Mucosa of descending colon (tissue), 3 donors: ENCODE data around the gene LYPLA2. TPM values are rescaled to one million over a fixed set of nuclear protein-coding genes. Genes with fewer than 3 reads are reported as not detected.
A peak's percentile ranks its signal among the peaks of the same experiment; 100 is the strongest.
"Not testable (repeated sequence)": the region's sequence is repeated elsewhere in the genome, so short reads cannot be mapped to it uniquely, and the experiment has no call there.

Source experiments
- ATAC-seq: fragments of 200-7000 bp; cut with Tn5 transposase; one replicate; pipeline ENCODE4 v1.9.1; 2020; ENCODE audit warnings: mild to moderate bottlenecking, moderate library complexity
- DNase-seq, 3 donors: peaks; one replicate each; pipeline ENCODE4 v3.0.0-alpha.2; 2020
- H3K36me3 ChIP-seq: fragments of 200-600 bp; one replicate; pipeline ENCODE4 v1.8.0; 2021; ENCODE audit warnings: low read depth, mild to moderate bottlenecking
- H3K4me1 ChIP-seq: fragments of 200-600 bp; one replicate; pipeline ENCODE4 v1.8.0; 2021; ENCODE audit warnings: low read depth, mild to moderate bottlenecking
- H3K4me3 ChIP-seq: fragments of 200-600 bp; one replicate; pipeline ENCODE4 v1.8.0; 2021; ENCODE audit warnings: mild to moderate bottlenecking
- H3K9me3 ChIP-seq: fragments of 200-600 bp; one replicate; pipeline ENCODE4 v1.8.0; 2021; ENCODE audit warnings: mild to moderate bottlenecking
- intact Hi-C, 2 donors: fragments of 100-400 bp; cut with DNase I in 1 of 2; cut with micrococcal nuclease in 1 of 2; formaldehyde crosslinking; loops; one replicate each; pipeline versions ENCODE4 v1.11.0 to v1.11.1; 2022; cut with DNase I, micrococcal nuclease
- total RNA-seq, 3 donors: library from RNA; stranded (reverse); fragmentation: NEBNext Ultra II Directional in 2 of 3; extraction: Animal tissue kit (Norgen Biotek cat#: 25700) in 2 of 3; gene quantifications; one replicate each; pipeline versions ENCODE4 v1.2.1 to v1.2.4, GENCODE V29; 2021 to 2023
- TF ChIP-seq, protein P1 (sequence below): fragments of 200-600 bp; IDR thresholded peaks from one replicate; pipeline ENCODE4 v1.8.0; 2022; ENCODE audit warnings: antibody characterized with exemption, mild to moderate bottlenecking
- donor health status: DM: no; HTN: no; CAD: no; lungs with moderate emphysema.
- donor health status: DM: no; HTN: no; CAD: no.
- donor health status: DM: no; HTN: yes; CAD: no.

LYPLA2 gene
- total RNA-seq, 3 donors from 2014 or later, result 49.9 to 89.0 (median 88.0) TPM

DNA sequence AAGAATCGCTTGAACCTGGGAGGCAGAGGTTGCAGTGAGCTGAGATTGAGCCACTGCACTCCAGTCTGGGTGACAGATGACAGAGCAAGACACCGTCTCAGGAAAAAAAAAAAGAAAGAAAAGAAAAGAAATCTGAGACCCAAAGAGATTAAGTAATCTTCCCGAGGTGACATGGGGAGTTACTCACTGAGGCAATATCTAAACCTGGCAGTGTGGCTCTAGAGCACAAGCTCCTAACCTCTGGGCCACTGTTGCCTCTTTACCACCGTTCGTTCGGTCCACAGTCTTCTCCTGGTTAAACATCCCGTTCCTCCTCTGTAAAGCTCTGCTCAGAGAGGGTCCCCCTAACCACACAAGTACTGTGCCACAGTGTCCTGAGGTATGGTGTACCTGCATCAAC is 32.8 kb downstream of the LYPLA2 start:
- Histone ChIP-seq H3K9me3 (no peaks in the 10 kb centered on the region), H3K4me3 (no peak overlapping the region), H3K4me1 (peaks cover 5% of the 10 kb centered on the region), H3K36me3 (no peaks in the 10 kb centered on the region)
- DNase-seq (no peak), ATAC-seq (no peak)
- intact Hi-C loops, result no loop called here
- TF ChIP-seq, protein P1, sequence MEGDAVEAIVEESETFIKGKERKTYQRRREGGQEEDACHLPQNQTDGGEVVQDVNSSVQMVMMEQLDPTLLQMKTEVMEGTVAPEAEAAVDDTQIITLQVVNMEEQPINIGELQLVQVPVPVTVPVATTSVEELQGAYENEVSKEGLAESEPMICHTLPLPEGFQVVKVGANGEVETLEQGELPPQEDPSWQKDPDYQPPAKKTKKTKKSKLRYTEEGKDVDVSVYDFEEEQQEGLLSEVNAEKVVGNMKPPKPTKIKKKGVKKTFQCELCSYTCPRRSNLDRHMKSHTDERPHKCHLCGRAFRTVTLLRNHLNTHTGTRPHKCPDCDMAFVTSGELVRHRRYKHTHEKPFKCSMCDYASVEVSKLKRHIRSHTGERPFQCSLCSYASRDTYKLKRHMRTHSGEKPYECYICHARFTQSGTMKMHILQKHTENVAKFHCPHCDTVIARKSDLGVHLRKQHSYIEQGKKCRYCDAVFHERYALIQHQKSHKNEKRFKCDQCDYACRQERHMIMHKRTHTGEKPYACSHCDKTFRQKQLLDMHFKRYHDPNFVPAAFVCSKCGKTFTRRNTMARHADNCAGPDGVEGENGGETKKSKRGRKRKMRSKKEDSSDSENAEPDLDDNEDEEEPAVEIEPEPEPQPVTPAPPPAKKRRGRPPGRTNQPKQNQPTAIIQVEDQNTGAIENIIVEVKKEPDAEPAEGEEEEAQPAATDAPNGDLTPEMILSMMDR, result no peak

DNA sequence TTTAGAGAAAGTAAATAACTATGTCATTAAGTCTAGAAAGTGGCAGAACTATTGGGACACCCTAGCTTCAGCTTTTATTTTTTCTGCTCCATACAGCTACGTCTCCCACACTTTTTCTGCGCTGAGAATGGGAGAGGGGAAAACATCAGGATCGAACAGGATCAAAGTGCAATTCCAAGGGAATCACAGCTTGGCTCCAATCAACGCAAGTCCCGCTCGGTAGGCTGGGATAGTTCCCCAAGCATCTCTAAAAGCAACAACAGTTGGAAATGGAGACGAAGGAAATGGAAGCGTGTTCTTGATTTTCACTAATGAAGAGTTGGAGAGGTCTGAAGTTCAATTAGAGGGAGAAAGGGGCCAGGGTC is 33.7 kb downstream of the LYPLA2 start:
- TF ChIP-seq, protein P1, result no peak
- ATAC-seq (peak; percentile 31), DNase-seq (no peak)
- Histone ChIP-seq H3K4me1 (peaks cover 5% of the 10 kb centered on the region), H3K4me3 (peak overlapping the region; percentile 58), H3K36me3 (no peaks in the 10 kb centered on the region), H3K9me3 (no peaks in the 10 kb centered on the region)
- intact Hi-C loops, result no loop called here

DNA sequence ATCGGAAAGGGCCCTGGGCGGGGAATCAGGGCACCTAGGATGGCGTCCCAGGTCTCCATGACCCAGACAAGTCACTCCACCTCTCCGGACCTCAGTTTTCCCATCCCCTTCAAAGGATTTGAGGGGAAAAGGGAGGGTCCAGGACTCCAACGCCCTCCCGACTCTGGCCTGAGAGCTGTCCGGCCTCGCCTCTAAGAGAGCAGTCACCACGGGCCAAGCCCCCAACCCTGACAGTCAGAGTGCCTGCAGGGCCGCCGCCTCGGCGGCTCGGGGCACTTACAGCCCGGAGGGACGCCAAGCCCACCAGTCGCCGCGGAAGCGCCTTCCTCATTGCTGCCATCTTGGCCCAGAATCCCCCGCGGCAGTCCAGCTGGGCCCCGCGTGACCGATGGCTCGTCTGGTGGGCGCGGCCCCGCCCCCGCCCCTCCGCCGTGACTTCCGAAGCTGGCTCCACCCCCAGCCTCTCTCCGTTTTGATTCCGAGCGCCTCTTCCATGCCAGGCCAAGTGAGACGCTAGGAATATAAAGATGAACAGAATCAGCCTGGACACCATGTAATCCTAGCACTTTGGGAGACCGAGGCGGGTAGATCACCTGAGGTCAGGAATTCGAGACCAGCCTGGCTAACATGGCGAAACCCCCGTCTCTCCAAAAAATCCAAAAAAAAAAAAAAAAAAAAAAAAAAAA is 34.3 kb downstream of the LYPLA2 start, which contains the start of gene HMGCL:
HMGCL (minus strand) TSS at position 354 of the 686 bp plus-strand sequence; CDS start at position 340, 14 bp downstream.
- intact Hi-C loops, result no loop called here
- no peaks in the 10 kb centered on the region for H3K9me3 ChIP-seq
- ATAC-seq (peak; percentile 100), DNase-seq (peak; percentile 94 to 95 (median 94))
- no peaks in the 10 kb centered on the region for H3K36me3 ChIP-seq
- H3K4me3 ChIP-seq, result peak within 1 kb of the TSS; percentile 58
- H3K4me1 ChIP-seq, result peaks cover 5% of the 10 kb centered on the region
- TF ChIP-seq, protein P1, result no peak

- peak in 1 of 3 donors; percentile 44 for DNase-seq
- ATAC-seq, result no peak
These were observed 35.0 kb downstream of the LYPLA2 start for GRCh38 chr1:23825762-23826522.

GRCh38 chr1:23826590-23826989 is 35.6 kb downstream of the LYPLA2 start:
- ATAC-seq, H3K9me3 ChIP-seq, H3K4me3 ChIP-seq, H3K4me1 ChIP-seq, intact Hi-C loops, H3K36me3 ChIP-seq, DNase-seq: not testable (repeated sequence)

More at GRCh38 chr1:23825762-23826522, 35.0 kb downstream of the LYPLA2 start:
- Histone ChIP-seq H3K4me1 (peaks cover 5% of the 10 kb centered on the region), H3K9me3 (no peaks in the 10 kb centered on the region), H3K36me3 (no peaks in the 10 kb centered on the region), H3K4me3 (no peak overlapping the region)
- TF ChIP-seq, protein P1, result no peak
- intact Hi-C loops, result no loop called here

GRCh38 chr1:23827717-23828116 is 36.8 kb downstream of the LYPLA2 start:
- no peaks in the 10 kb centered on the region for H3K36me3 ChIP-seq
- TF ChIP-seq, protein P1, result no peak
- DNase-seq (no peak), ATAC-seq (no peak)
- no peak overlapping the region for H3K4me3 ChIP-seq
- H3K9me3 ChIP-seq, result no peaks in the 10 kb centered on the region
- H3K4me1 ChIP-seq, result peaks cover 5% of the 10 kb centered on the region
- intact Hi-C loops, result no loop called here

- intact Hi-C loops, ATAC-seq, H3K36me3 ChIP-seq, H3K9me3 ChIP-seq, DNase-seq, H3K4me3 ChIP-seq: not testable (repeated sequence)
- peaks cover 16% of the 10 kb centered on the region for H3K4me1 ChIP-seq
These were observed 43.2 kb downstream of the LYPLA2 start for GRCh38 chr1:23834156-23834555.
